ENCODE measurements around the gene ENOX2.

The ENOX2 gene

GRCh38 chrX:130725519-130725918 is 177.5 kb downstream of the ENOX2 start:
- POLR2A ChIA-PET, result no interaction called here
- CTCF ChIA-PET, result interaction anchor here (1.3 kb wide), 1 partner anchor 150 kb away, joined by 4 read pairs; no protein-coding TSS in a partner anchor
- no peak for TF ChIP-seq ELF4 (IDR thresholded peaks at IDR 0.05)
- no peak for TF ChIP-seq NFRKB (IDR thresholded peaks at IDR 0.05)
- TF ChIP-seq FOXA1 (IDR thresholded peaks at IDR 0.05), result no peak
- no peak for TF ChIP-seq HDGF (IDR thresholded peaks at IDR 0.05; ENCODE audit: borderline replicate concordance)
- no peak for TF ChIP-seq ZNF384 (IDR thresholded peaks at IDR 0.05)
- TF ChIP-seq TARDBP (IDR thresholded peaks at IDR 0.05), result no peak
- TF ChIP-seq SP1 (IDR thresholded peaks at IDR 0.05), result no peak
- DNase-seq (ENCODE audit: extremely low spot score), result no peak

GRCh38 chrX:130719413-130719812 is 183.6 kb downstream of the ENOX2 start:
- POLR2A ChIA-PET, result no interaction called here
- CTCF ChIA-PET, result interaction anchor here (0.6 kb wide), 1 partner anchor 171 kb away, joined by 3 read pairs; no protein-coding TSS in a partner anchor
- DNase-seq (ENCODE audit: extremely low spot score), result no peak
- no peak for TF ChIP-seq ARNT (IDR thresholded peaks at IDR 0.05)
- no peak for TF ChIP-seq FOXA1 (IDR thresholded peaks at IDR 0.05)
- no peak for TF ChIP-seq SUZ12 (IDR thresholded peaks at IDR 0.05)
- no peak for TF ChIP-seq NFRKB (IDR thresholded peaks at IDR 0.05)
- no peak for TF ChIP-seq CTBP1 (IDR thresholded peaks at IDR 0.05; ENCODE audit: borderline replicate concordance)
- TF ChIP-seq ELF4 (IDR thresholded peaks at IDR 0.05), result no peak
- no peak for TF ChIP-seq L3MBTL2 (conservative IDR thresholded peaks at IDR 0.05)
- no peak for TF ChIP-seq ZNF384 (IDR thresholded peaks at IDR 0.05)
- TF ChIP-seq SP1 (IDR thresholded peaks at IDR 0.05), result no peak
- no peak for TF ChIP-seq FOXK2 (IDR thresholded peaks at IDR 0.05)
- TF ChIP-seq LEF1 (IDR thresholded peaks at IDR 0.05; ENCODE audit: borderline replicate concordance), result no peak

- no peak for DNase-seq (ENCODE audit: extremely low spot score)
- ChIA-PET POLR2A (no interaction called here), CTCF (no interaction called here)
- TF ChIP-seq CTBP1 (IDR thresholded peaks at IDR 0.05; ENCODE audit: borderline replicate concordance), result no peak
- no peak for TF ChIP-seq SP1 (IDR thresholded peaks at IDR 0.05)
- TF ChIP-seq BHLHE40 (IDR thresholded peaks at IDR 0.05; ENCODE audit: borderline replicate concordance), result no peak
- TF ChIP-seq ZNF384 (IDR thresholded peaks at IDR 0.05), result no peak
- no peak for TF ChIP-seq FOXK2 (IDR thresholded peaks at IDR 0.05)
Observed at GRCh38 chrX:130718137-130718536, 184.9 kb downstream of the ENOX2 start.

- POLR2A ChIA-PET, result no interaction called here
- DNase-seq (ENCODE audit: extremely low spot score), result peak; percentile 36
- peak; percentile 75 for TF ChIP-seq PKNOX1 (IDR thresholded peaks at IDR 0.05)
- no peak for TF ChIP-seq FOXM1 (IDR thresholded peaks at IDR 0.05; ENCODE audit: borderline replicate concordance)
- no peak for TF ChIP-seq NFRKB (IDR thresholded peaks at IDR 0.05)
- no peak for TF ChIP-seq SUZ12 (IDR thresholded peaks at IDR 0.05)
- peak; percentile 29; the same call in 1 of the 2 replicates for TF ChIP-seq CTBP1 (IDR thresholded peaks at IDR 0.05; ENCODE audit: borderline replicate concordance)
- CTCF ChIA-PET, result no interaction called here
Observed at GRCh38 chrX:130716781-130717413, 186.1 kb downstream of the ENOX2 start.

GRCh38 chrX:130716346-130716745 is 186.7 kb downstream of the ENOX2 start:
- ChIA-PET CTCF (no interaction called here), POLR2A (no interaction called here)
- no peak for DNase-seq (ENCODE audit: extremely low spot score)
- no peak for TF ChIP-seq SUZ12 (IDR thresholded peaks at IDR 0.05)
- no peak for TF ChIP-seq CTBP1 (IDR thresholded peaks at IDR 0.05; ENCODE audit: borderline replicate concordance)

GRCh38 chrX:130715299-130715698 is 187.7 kb downstream of the ENOX2 start:
- ChIA-PET POLR2A (no interaction called here), CTCF (no interaction called here)
- DNase-seq (ENCODE audit: extremely low spot score), result no peak
- no peak for TF ChIP-seq SUZ12 (IDR thresholded peaks at IDR 0.05)
- TF ChIP-seq FOXK2 (IDR thresholded peaks at IDR 0.05), result no peak
- no peak for TF ChIP-seq CTBP1 (IDR thresholded peaks at IDR 0.05; ENCODE audit: borderline replicate concordance)
- no peak for TF ChIP-seq ARNT (IDR thresholded peaks at IDR 0.05)
- no peak for TF ChIP-seq SP1 (IDR thresholded peaks at IDR 0.05)
- TF ChIP-seq FOXA1 (IDR thresholded peaks at IDR 0.05), result no peak
- no peak for TF ChIP-seq L3MBTL2 (conservative IDR thresholded peaks at IDR 0.05)
- TF ChIP-seq HDGF (IDR thresholded peaks at IDR 0.05; ENCODE audit: borderline replicate concordance), result no peak
- no peak for TF ChIP-seq ELF4 (IDR thresholded peaks at IDR 0.05)
- TF ChIP-seq BHLHE40 (IDR thresholded peaks at IDR 0.05; ENCODE audit: borderline replicate concordance), result no peak
- no peak for TF ChIP-seq LEF1 (IDR thresholded peaks at IDR 0.05; ENCODE audit: borderline replicate concordance)
- TF ChIP-seq NFRKB (IDR thresholded peaks at IDR 0.05), result no peak
- TF ChIP-seq FOXM1 (IDR thresholded peaks at IDR 0.05; ENCODE audit: borderline replicate concordance), result no peak
- TF ChIP-seq ZNF384 (IDR thresholded peaks at IDR 0.05), result no peak
- TF ChIP-seq TARDBP (IDR thresholded peaks at IDR 0.05), result no peak
- TF ChIP-seq PKNOX1 (IDR thresholded peaks at IDR 0.05), result no peak

- TF ChIP-seq BHLHE40 (IDR thresholded peaks at IDR 0.05; ENCODE audit: borderline replicate concordance), result no peak
- no peak for TF ChIP-seq FOXK2 (IDR thresholded peaks at IDR 0.05)
- no peak for TF ChIP-seq LEF1 (IDR thresholded peaks at IDR 0.05; ENCODE audit: borderline replicate concordance)
- TF ChIP-seq L3MBTL2 (conservative IDR thresholded peaks at IDR 0.05), result no peak
- TF ChIP-seq PKNOX1 (IDR thresholded peaks at IDR 0.05), result no peak
- TF ChIP-seq CTBP1 (IDR thresholded peaks at IDR 0.05; ENCODE audit: borderline replicate concordance), result no peak
- ChIA-PET CTCF (no interaction called here), POLR2A (no interaction called here)
- DNase-seq (ENCODE audit: extremely low spot score), result no peak
Observed at GRCh38 chrX:130714665-130715064, 188.3 kb downstream of the ENOX2 start.

Data from HEK293T (cell line).